ENCODE measurements around the gene CISD3. TPM values are rescaled to one million over a fixed set of nuclear protein-coding genes. Genes with fewer than 3 reads are reported as not detected.
A peak's percentile ranks its signal among the peaks of the same experiment; 100 is the strongest.

Gene CISD3
- total RNA-seq, 1 experiment from 2014 or later, result 101 TPM

DNA sequence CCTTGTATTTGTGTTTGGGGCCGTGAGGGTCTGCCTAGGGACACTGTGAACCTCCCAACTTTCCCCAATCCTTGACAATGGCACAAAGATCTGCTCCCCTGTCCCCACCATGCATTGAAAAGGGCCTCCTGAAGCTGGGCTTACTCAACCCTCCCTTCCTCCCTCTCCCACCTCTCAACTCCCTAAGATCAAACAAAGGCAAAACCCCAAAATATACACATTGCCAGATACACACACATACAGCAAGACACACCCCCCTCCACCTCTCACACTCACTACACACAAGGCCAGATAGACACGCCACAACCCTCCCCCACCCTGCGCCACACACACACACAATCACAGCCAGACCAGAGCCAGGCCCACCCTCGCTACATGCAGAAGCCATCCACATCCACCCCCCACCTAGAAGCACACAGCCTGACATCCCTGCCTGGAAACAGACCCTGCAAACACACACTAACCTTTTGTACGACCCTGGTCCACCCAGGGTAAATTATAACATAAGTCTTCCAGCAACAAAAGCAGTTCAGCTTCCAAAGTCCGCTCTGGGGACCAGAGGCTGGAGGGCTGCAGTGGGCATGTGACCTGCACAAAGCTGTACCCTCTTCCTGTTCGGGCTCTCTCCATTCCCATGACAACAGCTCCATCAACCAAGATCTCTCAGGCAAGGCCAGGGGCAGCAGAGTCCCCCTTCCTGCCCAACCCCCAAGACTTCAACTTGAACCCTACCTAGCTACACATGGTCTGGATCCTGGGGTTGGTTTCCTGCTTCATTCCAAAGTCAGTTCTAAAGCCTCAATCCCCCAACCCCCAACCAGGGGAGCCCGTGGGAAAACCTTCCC is 16.1 kb downstream of the CISD3 start:
- CTCF ChIA-PET, result interaction anchor here (0.6 to 3.3 kb wide), 5 partner anchors 11 to 358 kb away, joined by 3 to 17 read pairs (median 4); partner anchors contain the start of gene CISD3
- no peak for DNase-seq
- Mint-ChIP-seq H3K4me3 (ENCODE audit: low read depth, unreplicated experiment) (peak overlapping the region; percentile 78), H3K4me1 (ENCODE audit: low read depth, unreplicated experiment) (peaks cover 63% of the 10 kb centered on the region), H3K36me3 (ENCODE audit: insufficient read depth, unreplicated experiment) (peaks cover 99% of the 10 kb centered on the region), H3K27ac (ENCODE audit: unreplicated experiment) (peak overlapping the region; percentile 76), H3K27me3 (ENCODE audit: unreplicated experiment) (no peaks in the 10 kb centered on the region), H3K9me3 (ENCODE audit: low read depth, unreplicated experiment) (no peaks in the 10 kb centered on the region)
- TF ChIP-seq, protein P1, sequence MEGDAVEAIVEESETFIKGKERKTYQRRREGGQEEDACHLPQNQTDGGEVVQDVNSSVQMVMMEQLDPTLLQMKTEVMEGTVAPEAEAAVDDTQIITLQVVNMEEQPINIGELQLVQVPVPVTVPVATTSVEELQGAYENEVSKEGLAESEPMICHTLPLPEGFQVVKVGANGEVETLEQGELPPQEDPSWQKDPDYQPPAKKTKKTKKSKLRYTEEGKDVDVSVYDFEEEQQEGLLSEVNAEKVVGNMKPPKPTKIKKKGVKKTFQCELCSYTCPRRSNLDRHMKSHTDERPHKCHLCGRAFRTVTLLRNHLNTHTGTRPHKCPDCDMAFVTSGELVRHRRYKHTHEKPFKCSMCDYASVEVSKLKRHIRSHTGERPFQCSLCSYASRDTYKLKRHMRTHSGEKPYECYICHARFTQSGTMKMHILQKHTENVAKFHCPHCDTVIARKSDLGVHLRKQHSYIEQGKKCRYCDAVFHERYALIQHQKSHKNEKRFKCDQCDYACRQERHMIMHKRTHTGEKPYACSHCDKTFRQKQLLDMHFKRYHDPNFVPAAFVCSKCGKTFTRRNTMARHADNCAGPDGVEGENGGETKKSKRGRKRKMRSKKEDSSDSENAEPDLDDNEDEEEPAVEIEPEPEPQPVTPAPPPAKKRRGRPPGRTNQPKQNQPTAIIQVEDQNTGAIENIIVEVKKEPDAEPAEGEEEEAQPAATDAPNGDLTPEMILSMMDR (IDR thresholded peaks at IDR 0.05; ENCODE audit: unreplicated experiment), result no peak
- intact Hi-C loops (cut with micrococcal nuclease; ENCODE audit: unreplicated experiment), result no loop called here
- TSS peak; percentile 13 for BruUV-seq (replicated peaks)

DNA sequence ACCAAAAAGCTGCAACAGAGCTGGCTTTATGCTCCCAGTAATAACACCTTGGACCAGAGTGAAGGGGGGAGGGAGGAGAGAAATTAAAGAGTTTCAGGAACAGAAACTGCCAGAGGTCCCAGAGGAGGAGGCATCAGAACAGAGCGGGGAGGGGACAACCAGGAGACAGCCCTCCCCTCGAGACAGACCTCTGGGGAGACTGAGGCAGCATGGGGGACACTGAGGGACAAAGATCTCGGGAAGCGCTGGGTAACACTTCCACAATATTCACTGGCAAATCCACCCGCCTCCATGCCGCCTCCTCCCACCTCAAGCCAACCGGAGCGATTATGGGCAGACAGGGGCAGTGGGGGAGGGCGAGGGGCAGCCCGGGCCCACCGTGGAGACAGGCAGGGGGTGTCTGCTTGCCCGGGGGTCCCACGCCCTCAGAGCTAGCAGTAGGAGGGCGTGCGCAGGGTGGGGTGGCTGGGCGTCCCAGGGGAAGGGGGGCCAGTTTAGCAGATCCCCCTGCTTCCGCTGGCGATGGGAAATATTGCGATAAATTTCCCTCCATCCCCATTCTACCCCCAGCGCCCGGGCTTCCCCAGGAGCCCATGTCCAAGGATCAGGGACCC is 16.8 kb downstream of the CISD3 start:
- intact Hi-C loops (cut with micrococcal nuclease; ENCODE audit: unreplicated experiment), result no loop called here
- peaks cover 100% of the 10 kb centered on the region for H3K36me3 Mint-ChIP-seq (ENCODE audit: insufficient read depth, unreplicated experiment)
- TF ChIP-seq, protein P1 (IDR thresholded peaks at IDR 0.05; ENCODE audit: unreplicated experiment), result no peak
- no peak for DNase-seq
- no TSS peak for BruUV-seq (replicated peaks)
- no peaks in the 10 kb centered on the region for H3K27me3 Mint-ChIP-seq (ENCODE audit: unreplicated experiment)
- H3K4me1 Mint-ChIP-seq (ENCODE audit: low read depth, unreplicated experiment), result peaks cover 66% of the 10 kb centered on the region
- CTCF ChIA-PET, result interaction anchor here (0.6 to 3.3 kb wide), 5 partner anchors 12 to 357 kb away, joined by 3 to 17 read pairs (median 4); partner anchors contain the start of gene CISD3
- peak overlapping the region; percentile 78 for H3K4me3 Mint-ChIP-seq (ENCODE audit: low read depth, unreplicated experiment)
- no peaks in the 10 kb centered on the region for H3K9me3 Mint-ChIP-seq (ENCODE audit: low read depth, unreplicated experiment)
- peak overlapping the region; percentile 76 for H3K27ac Mint-ChIP-seq (ENCODE audit: unreplicated experiment)

DNA sequence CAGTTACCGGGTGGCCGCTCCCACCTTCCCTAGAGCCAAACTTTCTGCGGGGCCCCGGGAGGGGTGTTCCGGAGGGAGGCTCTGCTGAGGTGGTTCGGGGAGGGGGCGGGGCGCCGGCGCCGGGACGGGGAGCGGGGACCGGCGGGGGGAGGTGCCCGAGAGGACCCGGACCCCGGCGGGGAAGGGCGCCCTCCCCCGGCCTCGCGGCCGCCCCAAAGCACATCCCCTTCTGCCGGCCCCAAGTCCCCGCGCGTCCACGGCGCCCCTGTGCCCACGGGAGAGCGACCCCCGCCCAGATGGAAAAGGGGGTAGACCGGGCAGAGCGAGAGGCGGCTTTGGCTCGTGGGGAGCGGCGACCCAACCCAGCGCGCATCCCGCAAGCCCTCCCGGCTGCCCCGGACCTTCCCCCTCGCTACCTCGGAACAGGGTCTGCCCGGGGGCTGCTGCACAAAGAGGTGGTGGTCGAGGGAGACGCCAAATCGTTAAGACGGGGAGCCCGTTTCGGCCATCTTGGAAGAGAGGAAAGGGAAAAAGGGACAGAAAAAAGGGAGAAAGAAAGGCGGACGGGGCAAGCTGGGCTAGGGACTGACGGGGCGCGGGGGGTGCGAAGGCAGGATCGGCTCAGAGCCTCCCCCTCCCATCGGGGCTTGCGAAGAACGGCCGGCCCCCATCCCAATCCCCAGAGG is 17.5 kb downstream of the CISD3 start:
- H3K27ac Mint-ChIP-seq (ENCODE audit: unreplicated experiment), result peak overlapping the region; percentile 86
- H3K36me3 Mint-ChIP-seq (ENCODE audit: insufficient read depth, unreplicated experiment), result peaks cover 100% of the 10 kb centered on the region
- no peaks in the 10 kb centered on the region for H3K9me3 Mint-ChIP-seq (ENCODE audit: low read depth, unreplicated experiment)
- DNase-seq, result peak; percentile 81
- intact Hi-C loops (cut with micrococcal nuclease; ENCODE audit: unreplicated experiment), result no loop called here
- no peaks in the 10 kb centered on the region for H3K27me3 Mint-ChIP-seq (ENCODE audit: unreplicated experiment)
- H3K4me3 Mint-ChIP-seq (ENCODE audit: low read depth, unreplicated experiment), result peak overlapping the region; percentile 78
- TF ChIP-seq, protein P1 (IDR thresholded peaks at IDR 0.05; ENCODE audit: unreplicated experiment), result peak; percentile 57
- CTCF ChIA-PET, result no interaction called here
- H3K4me1 Mint-ChIP-seq (ENCODE audit: low read depth, unreplicated experiment), result peaks cover 60% of the 10 kb centered on the region
- no TSS peak for BruUV-seq (replicated peaks)

DNA sequence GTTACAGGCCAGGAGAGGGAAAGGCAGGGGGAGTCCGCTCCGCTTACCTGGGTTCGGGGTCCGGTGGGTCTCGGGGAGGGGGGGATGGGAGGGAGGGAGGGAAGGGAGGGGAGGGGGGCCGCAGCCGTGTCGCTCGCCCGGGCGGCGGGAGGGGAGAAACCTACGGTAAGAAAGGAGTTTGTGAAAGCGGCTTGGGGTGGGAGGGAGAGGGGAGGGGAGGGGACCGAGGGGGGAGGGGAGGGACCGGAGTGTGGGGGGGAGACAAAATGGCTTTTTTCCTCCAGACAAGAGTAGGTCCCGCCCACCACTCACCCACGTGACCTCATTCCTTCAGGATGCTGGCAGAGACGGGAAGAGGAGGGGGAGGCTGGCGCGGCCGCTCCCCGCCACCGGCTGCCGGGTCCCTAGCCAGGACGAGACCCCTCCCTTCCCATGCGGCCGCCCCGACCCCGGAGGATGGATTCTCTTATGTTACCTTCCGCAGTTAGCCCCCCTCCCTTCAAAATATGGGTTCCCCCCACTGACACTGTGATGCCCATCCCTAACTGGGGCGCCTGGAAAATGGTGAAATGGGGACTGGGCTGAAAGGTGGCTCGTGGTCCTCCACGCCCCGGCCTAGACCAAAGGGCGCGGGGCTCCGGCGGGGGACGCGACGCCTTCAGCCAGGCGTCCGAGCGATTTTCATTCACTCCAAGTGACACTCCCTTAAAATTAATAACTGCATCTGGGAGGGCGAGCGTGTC is 18.2 kb downstream of the CISD3 start, which contains the start of gene PCGF2:
Gene PCGF2, minus strand, starts transcription at position 188 of the 743 bp plus-strand sequence. CDS start 7,934 bp downstream, outside the sequence.
- CTCF ChIA-PET, result interaction anchor here (1.8 kb wide), 1 partner anchor 17 kb away, joined by 14 read pairs; the partner anchor contains the start of gene CISD3

More for the DNA sequence above, 18.2 kb downstream of the CISD3 start, which contains the start of gene PCGF2:
- no TSS peak for BruUV-seq (replicated peaks)
- Mint-ChIP-seq H3K9me3 (ENCODE audit: low read depth, unreplicated experiment) (no peaks in the 10 kb centered on the region), H3K4me1 (ENCODE audit: low read depth, unreplicated experiment) (peaks cover 54% of the 10 kb centered on the region), H3K36me3 (ENCODE audit: insufficient read depth, unreplicated experiment) (peaks cover 100% of the 10 kb centered on the region), H3K4me3 (ENCODE audit: low read depth, unreplicated experiment) (peak within 1 kb of the TSS; percentile 78), H3K27ac (ENCODE audit: unreplicated experiment) (peak within 1 kb of the TSS; percentile 86), H3K27me3 (ENCODE audit: unreplicated experiment) (no peaks in the 10 kb centered on the region)
- intact Hi-C loops (cut with micrococcal nuclease; ENCODE audit: unreplicated experiment), result no loop called here
- TF ChIP-seq, protein P1 (IDR thresholded peaks at IDR 0.05; ENCODE audit: unreplicated experiment), result no peak
- peak; percentile 99 for DNase-seq

Data from Calu3 (cell line).